H9 (cell line): ENCODE results near the gene KIF15. TPM values are rescaled to one million over a fixed set of nuclear protein-coding genes. Genes with fewer than 3 reads are reported as not detected.

Experiments used
- DNase-seq: peaks from one replicate; pipeline ENCODE4 v3.0.0-alpha.2; 2017
- H2AFZ ChIP-seq: one replicate; pipeline ENCODE4 v1.6.1; 2013; ENCODE audit warnings: mild to moderate bottlenecking, low read length, control low read depth, moderate library complexity
- H2AK5ac ChIP-seq: 2 replicates; pipeline ENCODE4 v1.6.1; 2013; ENCODE audit warnings: low read length, control low read depth, mixed read lengths; ENCODE audit not compliant: insufficient read length
- H2BK120ac ChIP-seq: one replicate; pipeline ENCODE4 v1.6.1; 2013; ENCODE audit warnings: low read depth, mild to moderate bottlenecking, low read length, control low read depth, inconsistent platforms; ENCODE audit not compliant: poor library complexity, severe bottlenecking
- H2BK12ac ChIP-seq: 2 replicates; pipeline ENCODE4 v1.6.1; 2013; ENCODE audit warnings: low read length, control low read depth, mixed read lengths, low read depth; ENCODE audit not compliant: insufficient read length
- H2BK15ac ChIP-seq: 2 replicates; pipeline ENCODE4 v1.6.1; 2013; ENCODE audit warnings: low read depth, low read length, control low read depth
- H2BK20ac ChIP-seq: one replicate; pipeline ENCODE4 v1.6.1; 2013; ENCODE audit warnings: low read depth, mild to moderate bottlenecking, low read length, control low read depth, inconsistent platforms; ENCODE audit not compliant: poor library complexity, severe bottlenecking
- H2BK5ac ChIP-seq: 2 replicates; pipeline ENCODE4 v1.6.1; 2013; ENCODE audit warnings: low read length, control low read depth, mixed read lengths; ENCODE audit not compliant: insufficient read length
- H3K14ac ChIP-seq: 2 replicates; pipeline ENCODE4 v1.6.1; 2013; ENCODE audit warnings: low read length, control low read depth; ENCODE audit not compliant: insufficient read depth
- H3K18ac ChIP-seq: 2 replicates; pipeline ENCODE4 v1.6.1; 2013; ENCODE audit warnings: low read depth, mild to moderate bottlenecking, mixed read lengths, low read length, control low read depth; ENCODE audit not compliant: insufficient read length
- H3K23ac ChIP-seq: 2 replicates; pipeline ENCODE4 v1.6.1; 2013; ENCODE audit warnings: low read length, control low read depth, mixed read lengths, low read depth; ENCODE audit not compliant: insufficient read length
- H3K23me2 ChIP-seq: 2 replicates; pipeline ENCODE4 v1.6.1; 2013; ENCODE audit warnings: low read depth, mild to moderate bottlenecking, mixed read lengths, low read length, control low read depth; ENCODE audit not compliant: insufficient read length, poor library complexity, severe bottlenecking
- H3K27ac ChIP-seq: 2 replicates; pipeline ENCODE4 v1.5.1; 2013; ENCODE audit warnings: low read length, control low read depth, mixed read lengths, low read depth; ENCODE audit not compliant: insufficient read length
- H3K27me3 ChIP-seq: 2 replicates; pipeline ENCODE4 v1.6.1; 2013; ENCODE audit warnings: low read length, control low read depth, inconsistent platforms; ENCODE audit not compliant: insufficient read depth
- H3K4ac ChIP-seq: 2 replicates; pipeline ENCODE4 v1.6.1; 2013; ENCODE audit warnings: low read depth, mild to moderate bottlenecking, control low read depth, inconsistent platforms, low read length, moderate library complexity
- H3K4me1 ChIP-seq: 2 replicates; pipeline ENCODE4 v1.6.1; 2013; ENCODE audit warnings: low read length, control low read depth, inconsistent platforms; ENCODE audit not compliant: insufficient read depth
- H3K4me2 ChIP-seq: 2 replicates; pipeline ENCODE4 v1.6.1; 2013; ENCODE audit warnings: low read length, control low read depth, mixed read lengths; ENCODE audit not compliant: insufficient read length, insufficient read depth
- H3K56ac ChIP-seq: 2 replicates; pipeline ENCODE4 v1.6.1; 2013; ENCODE audit warnings: low read depth, mild to moderate bottlenecking, mixed read lengths, low read length, control low read depth; ENCODE audit not compliant: insufficient read length
- H3K79me1 ChIP-seq: 2 replicates; pipeline ENCODE4 v1.6.1; 2013; ENCODE audit warnings: low read depth, mild to moderate bottlenecking, moderate library complexity, low read length, control low read depth, inconsistent platforms; ENCODE audit not compliant: insufficient read depth, poor library complexity, severe bottlenecking
- H3K79me2 ChIP-seq: 2 replicates; pipeline ENCODE4 v1.6.1; 2013; ENCODE audit warnings: low read length, control low read depth, inconsistent platforms; ENCODE audit not compliant: insufficient read depth
- H3K9ac ChIP-seq: 2 replicates; pipeline ENCODE4 v1.6.1; 2013; ENCODE audit warnings: low read length, control low read depth, mixed read lengths; ENCODE audit not compliant: insufficient read length; ENCODE audit errors: extremely low read depth
- H3K9me3 ChIP-seq: one replicate; pipeline ENCODE4 v1.6.1; 2013; ENCODE audit warnings: low read depth, low read length, inconsistent platforms; ENCODE audit not compliant: control insufficient read depth
- H3T11ph ChIP-seq: one replicate; pipeline ENCODE4 v1.6.1; 2013; ENCODE audit warnings: mild to moderate bottlenecking, low read length, control low read depth, inconsistent platforms
- H4K20me1 ChIP-seq: one replicate; pipeline ENCODE4 v1.6.1; 2013; ENCODE audit not compliant: control insufficient read depth, insufficient read length, insufficient read depth
- H4K5ac ChIP-seq: 2 replicates; pipeline ENCODE4 v1.6.1; 2013; ENCODE audit warnings: low read depth, mild to moderate bottlenecking, mixed read lengths, low read length, control low read depth; ENCODE audit not compliant: insufficient read length
- H4K8ac ChIP-seq: replicated peaks from 2 replicates; pipeline ENCODE4 v1.6.1; 2013; ENCODE audit warnings: low read length, control low read depth, mixed read lengths, low read depth; ENCODE audit not compliant: insufficient read length
- H4K91ac ChIP-seq: 2 replicates; pipeline ENCODE4 v1.6.1; 2013; ENCODE audit warnings: low read depth, mild to moderate bottlenecking, moderate library complexity, mixed read lengths, low read length, control low read depth; ENCODE audit not compliant: insufficient read length
- H3K27ac Mint-ChIP-seq, 3 experiments: 2 replicates in 2 of 3; 3 replicates in 1 of 3; pipeline ENCODE4 v1.8.0; 2020 to 2021; ENCODE audit warnings: mixed read lengths in 3 of 3, mild to moderate bottlenecking in 1 of 3, moderate library complexity in 1 of 3
- H3K27me3 Mint-ChIP-seq: 2 replicates; pipeline ENCODE4 v1.8.0; 2021; ENCODE audit warnings: low read depth, mild to moderate bottlenecking, moderate library complexity, mixed read lengths
- H3K36me3 Mint-ChIP-seq, 3 experiments: 2 replicates in 2 of 3; 3 replicates in 1 of 3; pipeline ENCODE4 v1.8.0; 2020 to 2021; ENCODE audit warnings: low read depth in 3 of 3, mixed read lengths in 3 of 3; ENCODE audit not compliant: insufficient read depth in 1 of 3
- H3K4me1 Mint-ChIP-seq, 2 experiments: 2 replicates each; pipeline ENCODE4 v1.8.0; 2020; ENCODE audit warnings: mixed read lengths in 2 of 2
- H3K4me3 Mint-ChIP-seq, 2 experiments: 2 replicates in 1 of 2; 3 replicates in 1 of 2; pipeline ENCODE4 v1.8.0; 2020 to 2021; ENCODE audit warnings: mild to moderate bottlenecking in 2 of 2, mixed read lengths in 2 of 2, moderate library complexity in 1 of 2
- H3K9me3 Mint-ChIP-seq, 2 experiments: 2 replicates in 1 of 2; 3 replicates in 1 of 2; pipeline ENCODE4 v1.8.0; 2020; ENCODE audit warnings: mild to moderate bottlenecking in 2 of 2, mixed read lengths in 2 of 2, moderate library complexity in 1 of 2
- WGBS: extraction: QIAGEN DNeasy Blood & Tissue Kit; methylation state at CpG from one replicate; pipeline ENCODE4 v1.1.7; 2013; ENCODE audit warnings: missing lambda C conversion rate, low lambda C conversion rate, mixed read lengths; ENCODE audit not compliant: insufficient read length; ENCODE audit errors: extremely low coverage; 5-methylcytosine and 5-hydroxymethylcytosine counted together
- total RNA-seq: library from RNA; stranded (reverse); gene quantifications from 2 replicates; pipeline ENCODE4 v1.2.1, GENCODE V29; 2021
- TF ChIP-seq, protein P1 (sequence below): fragments of 200-600 bp; sonication (generic); conservative IDR thresholded peaks from 3 replicates; pipeline ENCODE4 v1.8.0; 2021; ENCODE audit warnings: antibody characterized with exemption, mild to moderate bottlenecking

KIF15 gene
- total RNA-seq, 1 experiment from 2014 or later: 25.0 TPM

DNA sequence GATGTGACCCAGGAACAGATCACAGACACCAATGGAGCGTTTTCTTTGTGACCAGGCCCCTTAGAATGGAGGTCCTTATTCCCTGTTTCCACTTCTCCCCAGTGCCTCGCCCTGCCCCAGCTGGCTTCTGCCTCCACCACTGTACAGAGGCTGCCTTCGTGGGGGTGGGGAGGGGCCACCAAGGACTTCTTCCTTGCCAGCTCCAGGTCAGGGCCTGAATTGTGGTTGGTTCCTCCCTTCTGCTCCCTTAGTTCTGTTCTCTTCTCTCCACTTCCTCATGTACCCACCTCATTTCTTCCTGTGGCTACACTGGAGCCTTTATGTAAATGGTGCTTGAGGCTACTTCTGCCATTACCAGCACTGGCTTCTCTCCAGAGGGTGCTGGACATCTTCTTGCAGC lies 129.3 kb downstream of the KIF15 start:
- H3K4ac ChIP-seq: no peak overlapping the region
- Mint-ChIP-seq H3K27me3 (no peaks in the 10 kb centered on the region), H3K4me3 (no peak overlapping the region), H3K9me3 (no peaks in the 10 kb centered on the region), H3K4me1 (peaks cover 6 to 18% of the 10 kb centered on the region in 2 experiments; a peak in 3 of 4 replicates), H3K36me3 (no peaks in the 10 kb centered on the region; a peak in 1 of 7 replicates), H3K27ac (no peak overlapping the region)
- H2BK20ac ChIP-seq: no peak overlapping the region
- H3K27me3 ChIP-seq: no peaks in the 10 kb centered on the region; the same call in 1 of the 2 replicates
- no peaks in the 10 kb centered on the region for H3K79me1 ChIP-seq
- no peak overlapping the region for H2AK5ac ChIP-seq
- H4K5ac ChIP-seq: no peak overlapping the region
- no peak overlapping the region for H4K8ac ChIP-seq
- no peak overlapping the region for H2BK12ac ChIP-seq
- no CpG with 5 or more reads among the region's 3 CpGs for WGBS
- H3K23me2 ChIP-seq: no peaks in the 10 kb centered on the region
- no peak overlapping the region for H3K56ac ChIP-seq
- no peak overlapping the region for H2BK15ac ChIP-seq
- TF ChIP-seq, protein P1, sequence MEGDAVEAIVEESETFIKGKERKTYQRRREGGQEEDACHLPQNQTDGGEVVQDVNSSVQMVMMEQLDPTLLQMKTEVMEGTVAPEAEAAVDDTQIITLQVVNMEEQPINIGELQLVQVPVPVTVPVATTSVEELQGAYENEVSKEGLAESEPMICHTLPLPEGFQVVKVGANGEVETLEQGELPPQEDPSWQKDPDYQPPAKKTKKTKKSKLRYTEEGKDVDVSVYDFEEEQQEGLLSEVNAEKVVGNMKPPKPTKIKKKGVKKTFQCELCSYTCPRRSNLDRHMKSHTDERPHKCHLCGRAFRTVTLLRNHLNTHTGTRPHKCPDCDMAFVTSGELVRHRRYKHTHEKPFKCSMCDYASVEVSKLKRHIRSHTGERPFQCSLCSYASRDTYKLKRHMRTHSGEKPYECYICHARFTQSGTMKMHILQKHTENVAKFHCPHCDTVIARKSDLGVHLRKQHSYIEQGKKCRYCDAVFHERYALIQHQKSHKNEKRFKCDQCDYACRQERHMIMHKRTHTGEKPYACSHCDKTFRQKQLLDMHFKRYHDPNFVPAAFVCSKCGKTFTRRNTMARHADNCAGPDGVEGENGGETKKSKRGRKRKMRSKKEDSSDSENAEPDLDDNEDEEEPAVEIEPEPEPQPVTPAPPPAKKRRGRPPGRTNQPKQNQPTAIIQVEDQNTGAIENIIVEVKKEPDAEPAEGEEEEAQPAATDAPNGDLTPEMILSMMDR: no peak
- H3K23ac ChIP-seq: no peak overlapping the region
- peaks cover 9% of the 10 kb centered on the region; the same call in 1 of the 2 replicates for H3K4me1 ChIP-seq
- H3T11ph ChIP-seq: no peak overlapping the region
- no peak overlapping the region for H3K18ac ChIP-seq
- no peak overlapping the region for H3K27ac ChIP-seq
- no peak overlapping the region for H2BK5ac ChIP-seq
- H3K14ac ChIP-seq: no peak overlapping the region
- no peak overlapping the region for H2BK120ac ChIP-seq
- no peaks in the 10 kb centered on the region for H4K20me1 ChIP-seq
- no peak overlapping the region for H3K9ac ChIP-seq
- H2AFZ ChIP-seq: no peak overlapping the region
- no peaks in the 10 kb centered on the region for H3K9me3 ChIP-seq
- H3K4me2 ChIP-seq: no peak overlapping the region
- H3K79me2 ChIP-seq: no peaks in the 10 kb centered on the region
- H4K91ac ChIP-seq: no peak overlapping the region
- DNase-seq: no peak
